Lung (tissue), 12 donors: ENCODE data around the gene BRI3BP. TPM values are rescaled to one million over a fixed set of nuclear protein-coding genes. Genes with fewer than 3 reads are reported as not detected.

Experiments used
- ATAC-seq: fragments of 200-7000 bp; cut with Tn5 transposase; one replicate; pipeline ENCODE4 v1.9.1; 2020; ENCODE audit warnings: moderate number of reproducible peaks; ENCODE audit not compliant: insufficient read depth, low FRiP score
- DNase-seq, 3 donors: peaks; one replicate each; pipeline ENCODE4 v3.0.0-alpha.2; 2013 to 2017
- H3K27ac ChIP-seq, 2 donors: one replicate each; pipeline ENCODE4 v1.5.1; 2013; ENCODE audit warnings: mild to moderate bottlenecking in 2 of 2, moderate library complexity in 2 of 2, control low read depth in 1 of 2, inconsistent platforms in 1 of 2, low read depth in 1 of 2, low read length in 1 of 2
- H3K27me3 ChIP-seq, 3 donors: one replicate each; pipeline ENCODE4 v1.5.1; 2013; ENCODE audit warnings: low read length in 2 of 3; ENCODE audit not compliant: control insufficient read depth in 3 of 3, insufficient read depth in 3 of 3
- H3K36me3 ChIP-seq, 4 donors: one replicate each; pipeline ENCODE4 v1.5.1; 2013; ENCODE audit warnings: low read length in 4 of 4, mild to moderate bottlenecking in 1 of 4, moderate library complexity in 1 of 4; ENCODE audit not compliant: control insufficient read depth in 4 of 4, insufficient read depth in 4 of 4
- H3K4me1 ChIP-seq, 5 donors: one replicate each; pipeline ENCODE4 v1.5.1; 2013; ENCODE audit warnings: low read length in 5 of 5, mild to moderate bottlenecking in 2 of 5, moderate library complexity in 1 of 5; ENCODE audit not compliant: control insufficient read depth in 5 of 5, insufficient read depth in 5 of 5
- H3K4me3 ChIP-seq: one replicate; pipeline ENCODE4 v1.5.1; 2013; ENCODE audit warnings: mild to moderate bottlenecking, control low read depth, moderate library complexity
- H3K9ac ChIP-seq, 2 donors: one replicate each; pipeline ENCODE4 v1.5.1; 2013; ENCODE audit warnings: low read length in 2 of 2, control low read depth in 1 of 2; ENCODE audit not compliant: insufficient read depth in 1 of 2
- H3K9me3 ChIP-seq, 4 donors: one replicate each; pipeline ENCODE4 v1.5.1; 2013; ENCODE audit warnings: low read length in 3 of 4, mild to moderate bottlenecking in 1 of 4, moderate library complexity in 1 of 4; ENCODE audit not compliant: control insufficient read depth in 4 of 4, insufficient read depth in 3 of 4
- WGBS, 2 donors: extraction: QIAGEN DNeasy Blood & Tissue Kit; methylation state at CpG; one replicate each; pipeline ENCODE4 v1.1.7; 2013; 5-methylcytosine and 5-hydroxymethylcytosine counted together
- polyA plus RNA-seq, 2 donors: library from polyadenylated mRNA; stranded (reverse); fragments of 200-250 nt; gene quantifications; one replicate each; pipeline ENCODE4 v1.2.1, GENCODE V29; 2013
- total RNA-seq, 2 donors: library from RNA; depleted of rRNA in 1 of 2; stranded (reverse); fragments of >200 nt in 1 of 2; gene quantifications; one replicate each; pipeline ENCODE4 v1.2.1, GENCODE V29; 2014 to 2021
- TF ChIP-seq, protein P1 (sequence below): IDR thresholded peaks from 2 replicates; pipeline ENCODE4 v1.5.1; 2012; ENCODE audit warnings: mild to moderate bottlenecking; ENCODE audit errors: control extremely low read depth, extremely low read depth
- donor health status: control.
- donor health status: control.
- donor health status: Bipolar disorder and iron deficiency.
- donor health status: healthy.
- donor health status: DM: yes; HTN: yes; CAD: no.

The BRI3BP gene
- total and polyA plus RNA-seq, 4 donors, result 2.3 to 9.5 (median 5.5) TPM

DNA sequence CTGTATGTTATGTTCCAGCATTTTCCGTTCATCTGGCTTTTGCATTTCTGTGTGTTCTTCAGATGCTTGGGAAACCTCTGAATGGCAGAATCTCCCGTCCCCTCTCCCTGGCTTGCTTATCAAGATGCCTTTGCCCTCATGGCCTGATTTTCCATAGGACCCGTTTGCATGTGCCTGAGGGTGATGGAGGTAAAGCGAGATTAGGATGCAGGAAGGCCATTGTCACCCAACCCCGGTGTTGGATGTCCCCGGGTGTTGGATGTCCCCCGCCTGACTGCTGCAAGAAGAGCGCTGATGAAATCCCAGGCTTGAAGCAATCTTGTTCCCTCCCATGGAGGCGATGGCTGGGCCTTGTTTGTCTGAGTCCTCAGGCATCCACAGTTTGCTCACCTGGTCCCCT is 9.6 kb downstream of the BRI3BP start:
- Histone ChIP-seq H3K27me3 (no peaks in the 10 kb centered on the region), H3K4me3 (no peak overlapping the region), H3K4me1 (no peaks in the 10 kb centered on the region), H3K9me3 (no peaks in the 10 kb centered on the region), H3K27ac (no peak overlapping the region), H3K36me3 (no peaks in the 10 kb centered on the region), H3K9ac (no peak overlapping the region)
- ATAC-seq (no peak), DNase-seq (no peak)
- TF ChIP-seq, protein P1, sequence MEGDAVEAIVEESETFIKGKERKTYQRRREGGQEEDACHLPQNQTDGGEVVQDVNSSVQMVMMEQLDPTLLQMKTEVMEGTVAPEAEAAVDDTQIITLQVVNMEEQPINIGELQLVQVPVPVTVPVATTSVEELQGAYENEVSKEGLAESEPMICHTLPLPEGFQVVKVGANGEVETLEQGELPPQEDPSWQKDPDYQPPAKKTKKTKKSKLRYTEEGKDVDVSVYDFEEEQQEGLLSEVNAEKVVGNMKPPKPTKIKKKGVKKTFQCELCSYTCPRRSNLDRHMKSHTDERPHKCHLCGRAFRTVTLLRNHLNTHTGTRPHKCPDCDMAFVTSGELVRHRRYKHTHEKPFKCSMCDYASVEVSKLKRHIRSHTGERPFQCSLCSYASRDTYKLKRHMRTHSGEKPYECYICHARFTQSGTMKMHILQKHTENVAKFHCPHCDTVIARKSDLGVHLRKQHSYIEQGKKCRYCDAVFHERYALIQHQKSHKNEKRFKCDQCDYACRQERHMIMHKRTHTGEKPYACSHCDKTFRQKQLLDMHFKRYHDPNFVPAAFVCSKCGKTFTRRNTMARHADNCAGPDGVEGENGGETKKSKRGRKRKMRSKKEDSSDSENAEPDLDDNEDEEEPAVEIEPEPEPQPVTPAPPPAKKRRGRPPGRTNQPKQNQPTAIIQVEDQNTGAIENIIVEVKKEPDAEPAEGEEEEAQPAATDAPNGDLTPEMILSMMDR, result no peak
- WGBS, 2 donors, result 57 to 86% methylated on average over 9 of the region's 9 CpGs

DNA sequence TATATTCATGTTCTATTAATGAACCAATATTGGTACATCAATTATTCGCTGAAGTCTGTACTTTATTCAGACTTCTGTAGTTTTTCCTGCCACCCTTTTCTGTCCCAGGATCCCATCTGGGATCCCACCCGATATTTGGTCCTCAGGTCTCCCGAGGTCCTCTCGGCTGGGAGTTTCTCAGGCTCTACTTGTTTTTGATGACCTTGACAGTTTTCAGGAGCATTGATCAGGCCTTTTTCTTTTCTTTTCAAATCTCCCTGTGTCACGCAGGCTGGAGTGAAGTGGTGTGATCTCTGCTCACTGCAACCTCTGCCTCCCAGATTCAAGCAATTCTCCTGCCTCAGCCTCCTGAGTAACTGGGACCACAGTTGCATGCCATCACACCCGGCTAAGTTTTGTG is 11.2 kb downstream of the BRI3BP start:
- 98 to 99% methylated on average over 6 of the region's 6 CpGs for WGBS, 2 donors
- Histone ChIP-seq H3K27me3 (no peaks in the 10 kb centered on the region), H3K36me3 (no peaks in the 10 kb centered on the region), H3K9me3 (no peaks in the 10 kb centered on the region), H3K27ac (no peak overlapping the region), H3K4me3 (no peak overlapping the region), H3K9ac (no peak overlapping the region), H3K4me1 (no peaks in the 10 kb centered on the region)
- DNase-seq (no peak), ATAC-seq (no peak)
- TF ChIP-seq, protein P1, result no peak

DNA sequence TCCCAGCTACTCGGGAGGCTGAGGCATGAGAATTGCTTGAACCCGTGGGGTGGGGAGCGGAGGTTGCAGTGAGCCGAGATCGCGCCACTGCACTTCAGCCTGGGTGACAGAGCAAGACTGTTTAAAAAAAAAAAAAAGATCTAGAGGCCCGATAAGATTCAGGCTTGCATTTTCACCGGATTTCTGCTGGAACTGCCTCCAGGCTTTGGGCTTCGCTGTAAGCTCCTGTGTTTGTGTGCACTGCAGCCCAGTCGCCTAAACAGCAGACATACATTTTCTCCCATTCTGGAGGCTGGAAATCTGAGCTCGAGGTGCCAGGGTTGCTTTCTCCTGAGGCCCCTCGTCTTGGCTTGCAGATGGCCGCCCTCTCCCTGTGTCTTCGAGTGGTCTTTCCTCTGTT is 12.2 kb downstream of the BRI3BP start:
- DNase-seq, result no peak
- no peak overlapping the region for H3K9ac ChIP-seq
- WGBS, 2 donors, result 93 to 96% methylated on average over 14 of the region's 14 CpGs
- no peak overlapping the region for H3K27ac ChIP-seq
- H3K9me3 ChIP-seq, result no peaks in the 10 kb centered on the region
- no peaks in the 10 kb centered on the region for H3K36me3 ChIP-seq
- no peaks in the 10 kb centered on the region for H3K4me1 ChIP-seq
- TF ChIP-seq, protein P1, result no peak
- ATAC-seq, result no peak
- H3K27me3 ChIP-seq, result no peaks in the 10 kb centered on the region
- no peak overlapping the region for H3K4me3 ChIP-seq

DNA sequence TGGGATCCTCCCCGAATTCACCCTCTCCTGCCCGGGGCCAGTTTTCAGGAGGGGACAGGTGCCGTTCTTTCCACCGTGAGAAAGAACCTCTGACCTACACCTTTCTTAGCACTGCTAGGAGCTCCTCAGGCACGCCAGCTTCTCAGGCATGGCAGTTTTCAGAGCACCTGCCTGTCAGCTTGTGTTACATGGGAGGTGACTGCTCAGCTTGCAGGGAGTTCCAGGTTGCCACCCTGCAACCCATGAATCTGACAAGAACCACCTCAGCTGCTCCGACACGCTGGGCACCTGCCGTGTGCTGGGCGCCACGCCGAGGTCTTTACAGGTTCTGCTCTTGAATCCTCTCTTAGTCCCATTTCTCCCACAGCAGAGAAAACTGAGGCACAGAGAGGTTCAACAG is 12.9 kb downstream of the BRI3BP start:
- Histone ChIP-seq H3K4me3 (no peak overlapping the region), H3K27me3 (no peaks in the 10 kb centered on the region), H3K9me3 (no peaks in the 10 kb centered on the region), H3K4me1 (no peaks in the 10 kb centered on the region), H3K9ac (peak overlapping the region in 1 of 2 donors; percentile 11), H3K36me3 (no peaks in the 10 kb centered on the region), H3K27ac (no peak overlapping the region)
- ATAC-seq (no peak), DNase-seq (no peak)
- WGBS, 2 donors, result 97% methylated on average over 11 of the region's 11 CpGs
- TF ChIP-seq, protein P1, result no peak
